Progenitor cell of endocrine pancreas (in vitro differentiated cells): Measurements from ENCODE around the gene DHX16. TPM values are rescaled to one million over a fixed set of nuclear protein-coding genes. Genes with fewer than 3 reads are reported as not detected.
"Not testable (repeated sequence)": the region's sequence is repeated elsewhere in the genome, so short reads cannot be mapped to it uniquely, and the experiment has no call there.

ENCODE experiments used
- DNase-seq: peaks from one replicate; pipeline ENCODE4 v3.0.0; 2021; ENCODE audit warnings: low spot score; ENCODE audit not compliant: unreplicated experiment
- H3K27ac Mint-ChIP-seq: 2 replicates; pipeline ENCODE4 v1.8.0; 2021; ENCODE audit warnings: mild to moderate bottlenecking, moderate library complexity, mixed read lengths
- H3K27me3 Mint-ChIP-seq: 2 replicates; pipeline ENCODE4 v1.8.0; 2021; ENCODE audit warnings: mixed read lengths
- H3K36me3 Mint-ChIP-seq: 2 replicates; pipeline ENCODE4 v1.8.0; 2022; ENCODE audit warnings: mixed read lengths; ENCODE audit not compliant: insufficient read depth
- H3K4me1 Mint-ChIP-seq: 2 replicates; pipeline ENCODE4 v1.8.0; 2021; ENCODE audit warnings: low read depth, mixed read lengths
- H3K4me3 Mint-ChIP-seq: 2 replicates; pipeline ENCODE4 v1.8.0; 2021; ENCODE audit warnings: low read depth, mild to moderate bottlenecking, moderate library complexity, mixed read lengths
- H3K9me3 Mint-ChIP-seq: 2 replicates; pipeline ENCODE4 v1.8.0; 2021; ENCODE audit warnings: low read depth, mixed read lengths
- CTCF ChIP-seq: fragments of 200-600 bp; sonication (generic); IDR thresholded peaks from one replicate; pipeline ENCODE4 v1.5.0; 2021; ENCODE audit warnings: antibody characterized with exemption, mild to moderate bottlenecking; ENCODE audit not compliant: unreplicated experiment
- long read RNA-seq: library from polyadenylated mRNA; unstranded; transcript quantifications from one replicate; pipeline ENCODE4 v2.0.0, GENCODE V29; 2020
- total RNA-seq: library from RNA; stranded (reverse); gene quantifications from 2 replicates; pipeline ENCODE4 v1.2.1, GENCODE V29; 2021

DHX16 gene
- 30.0 and 31.0 TPM in 2 replicates for total RNA-seq
- long read RNA-seq, transcript DHX16-202 (20 exons, 3,445 nt), result major isoform, 95 of 116 reads
- long read RNA-seq, partial matches to known transcripts, result 9 of 116 reads
- long read RNA-seq, other reads (novel, unspliced or antisense), result 12 of 116 reads

GRCh38 chr6:30672445-30673253 lies at the start of gene DHX16:
Gene DHX16, minus strand, starts transcription at chr6:30673006. Its CDS starts 165 bp downstream, at chr6:30672841.
- Mint-ChIP-seq H3K36me3 (peaks cover 15% of the 10 kb centered on the region), H3K27ac (peak within 1 kb of the TSS; percentile 95), H3K4me1 (peaks cover 6% of the 10 kb centered on the region), H3K4me3 (peak within 1 kb of the TSS; percentile 89), H3K27me3 (no peaks in the 10 kb centered on the region), H3K9me3 (no peaks in the 10 kb centered on the region)
- DNase-seq, result peak; percentile 88
- peak; percentile 87 for TF ChIP-seq CTCF

- not testable (repeated sequence) for H3K9me3 Mint-ChIP-seq, H3K27me3 Mint-ChIP-seq, DNase-seq
- Mint-ChIP-seq H3K4me1 (peaks cover 43% of the 10 kb centered on the region), H3K27ac (peak overlapping the region; percentile 98), H3K4me3 (peak overlapping the region; percentile 99), H3K36me3 (peaks cover 37% of the 10 kb centered on the region)
Measured at GRCh38 chr6:30722025-30722279, 49.1 kb upstream of the DHX16 start.

- no peaks in the 10 kb centered on the region for H3K27me3 Mint-ChIP-seq
- peak; percentile 55 for TF ChIP-seq CTCF
- H3K4me1 Mint-ChIP-seq, result peaks cover 48% of the 10 kb centered on the region
- peak overlapping the region; percentile 98 for H3K27ac Mint-ChIP-seq
- peaks cover 3% of the 10 kb centered on the region for H3K9me3 Mint-ChIP-seq
- peak; percentile 92 for DNase-seq
- H3K4me3 Mint-ChIP-seq, result peak overlapping the region; percentile 99
- H3K36me3 Mint-ChIP-seq, result peaks cover 37% of the 10 kb centered on the region
Measured at GRCh38 chr6:30721198-30722024, 48.6 kb upstream of the DHX16 start.

- Mint-ChIP-seq H3K9me3 (peaks cover 3% of the 10 kb centered on the region), H3K4me1 (peaks cover 50% of the 10 kb centered on the region), H3K27me3 (no peaks in the 10 kb centered on the region), H3K27ac (peak overlapping the region; percentile 98), H3K4me3 (peak overlapping the region; percentile 99), H3K36me3 (peaks cover 37% of the 10 kb centered on the region)
- peak; percentile 42 for DNase-seq
- no peak for TF ChIP-seq CTCF
Measured at GRCh38 chr6:30720738-30721197, 48.0 kb upstream of the DHX16 start.

GRCh38 chr6:30719791-30720737 lies 47.3 kb upstream of the DHX16 start, which contains the start of gene TUBB:
Gene TUBB, plus strand, starts transcription at chr6:30720352. Its CDS starts 155 bp downstream, at chr6:30720507.
- peaks cover 48% of the 10 kb centered on the region for H3K4me1 Mint-ChIP-seq
- peaks cover 34% of the 10 kb centered on the region for H3K36me3 Mint-ChIP-seq
- peak within 1 kb of the TSS; percentile 99 for H3K4me3 Mint-ChIP-seq
- peak; percentile 29 for TF ChIP-seq CTCF
- peak; percentile 91 for DNase-seq
- H3K27ac Mint-ChIP-seq, result peak within 1 kb of the TSS; percentile 98
- peaks cover 3% of the 10 kb centered on the region for H3K9me3 Mint-ChIP-seq
- H3K27me3 Mint-ChIP-seq, result no peaks in the 10 kb centered on the region
